HT-29 (cell line): ENCODE data around the gene ADRB1. TPM values are rescaled to one million over a fixed set of nuclear protein-coding genes. Genes with fewer than 3 reads are reported as not detected.

Experiments used
- DNase-seq: peaks from one replicate; pipeline ENCODE4 v3.0.0-alpha.2; 2015; ENCODE audit warnings: low spot score
- total RNA-seq: library from RNA; depleted of rRNA; stranded (reverse); fragments of >200 nt; shearing (Covaris generic); gene quantifications from 2 replicates; pipeline ENCODE4 v1.2.3, GENCODE V29; 2014

ADRB1 gene
- total RNA-seq, 1 experiment from 2014 or later = 1.3 TPM

GRCh38 chr10:114026189-114027040, 17.3 kb upstream of the ADRB1 start:
- DNase-seq = peak; percentile 74

GRCh38 chr10:114027041-114027394, 16.6 kb upstream of the ADRB1 start:
- DNase-seq = no peak

DNA sequence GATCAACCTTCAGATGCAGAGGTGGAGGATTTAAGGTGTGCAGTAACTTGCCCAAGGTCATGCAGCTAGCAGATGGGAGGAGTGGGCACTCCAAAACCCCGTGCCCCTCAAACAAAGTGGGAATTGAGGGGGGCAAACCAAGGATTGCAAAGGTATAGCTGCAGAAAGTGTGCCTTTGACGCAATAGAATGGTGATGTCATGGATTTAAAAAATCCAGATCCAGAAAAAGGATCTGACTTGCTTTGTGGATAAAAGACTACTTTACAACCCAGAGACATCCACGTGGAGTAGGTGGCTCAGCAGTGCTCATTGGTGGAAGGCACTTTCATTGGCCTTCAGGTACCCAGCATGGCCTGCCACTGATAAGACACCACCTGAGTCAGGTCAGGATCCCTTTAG, 15.7 kb upstream of the ADRB1 start:
- no peak for DNase-seq

DNA sequence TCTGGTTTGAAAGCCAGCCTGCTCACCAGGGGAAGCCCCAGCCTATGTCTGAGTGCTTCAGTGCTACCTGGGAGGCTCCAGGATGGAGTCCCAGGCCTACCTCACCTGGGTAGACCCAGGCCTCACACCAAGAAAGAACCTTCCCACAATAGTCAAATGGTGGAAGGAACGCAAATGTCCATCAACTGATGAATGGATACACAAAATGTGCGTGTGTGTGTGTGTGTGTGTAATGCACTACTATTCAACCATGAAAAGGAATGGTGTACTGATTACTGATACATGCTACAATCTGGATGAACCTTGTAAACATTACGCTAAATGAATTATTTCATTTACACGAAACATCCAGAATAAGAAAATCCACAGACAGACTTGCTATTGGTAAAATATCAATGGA, 15.2 kb upstream of the ADRB1 start:
- DNase-seq = no peak

GRCh38 chr10:114029655-114030054, 14.0 kb upstream of the ADRB1 start:
- DNase-seq = no peak

- DNase-seq = no peak
Measured at GRCh38 chr10:114030140-114030539, 13.5 kb upstream of the ADRB1 start.

DNA sequence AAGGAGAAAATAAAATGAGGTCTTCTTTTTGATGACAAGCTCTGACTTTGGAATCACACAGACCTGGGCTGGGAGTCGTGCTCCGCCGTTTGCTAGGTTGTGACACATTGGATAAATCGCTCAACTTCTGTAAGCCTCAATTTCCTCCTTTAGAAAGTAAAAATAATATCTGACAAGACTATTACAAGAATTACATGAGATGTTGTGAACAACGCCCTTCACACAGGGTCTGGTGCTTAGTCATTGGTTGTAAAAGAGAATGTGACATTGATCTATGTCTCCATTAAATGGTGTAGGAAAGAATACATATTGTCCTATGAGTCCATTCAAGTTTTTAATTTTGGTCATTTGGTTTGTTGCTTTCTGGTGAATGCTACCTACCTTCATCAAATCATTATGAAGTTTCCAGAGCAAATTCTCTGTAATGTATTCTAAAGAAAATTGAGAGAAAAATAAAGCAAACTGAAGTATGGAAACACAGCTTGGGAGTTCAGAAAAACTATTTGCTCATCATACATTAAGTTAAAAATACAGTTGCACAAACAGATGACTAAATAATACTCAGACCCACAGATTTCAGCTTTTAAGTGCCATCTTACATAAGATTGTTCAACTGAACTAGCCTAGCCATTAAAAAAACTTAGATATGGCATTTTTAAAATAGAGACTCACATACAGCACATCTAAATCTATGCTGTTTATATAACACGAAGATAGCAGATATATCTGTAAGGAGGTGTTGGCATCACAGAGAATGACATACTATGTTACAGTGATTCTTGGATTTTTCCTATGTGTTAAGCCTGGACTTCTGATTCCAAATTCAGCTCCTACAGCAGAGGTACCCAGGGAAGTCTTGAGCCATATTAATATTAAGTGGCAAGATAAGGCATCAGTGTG, 12.3 kb upstream of the ADRB1 start:
- no peak for DNase-seq

DNA sequence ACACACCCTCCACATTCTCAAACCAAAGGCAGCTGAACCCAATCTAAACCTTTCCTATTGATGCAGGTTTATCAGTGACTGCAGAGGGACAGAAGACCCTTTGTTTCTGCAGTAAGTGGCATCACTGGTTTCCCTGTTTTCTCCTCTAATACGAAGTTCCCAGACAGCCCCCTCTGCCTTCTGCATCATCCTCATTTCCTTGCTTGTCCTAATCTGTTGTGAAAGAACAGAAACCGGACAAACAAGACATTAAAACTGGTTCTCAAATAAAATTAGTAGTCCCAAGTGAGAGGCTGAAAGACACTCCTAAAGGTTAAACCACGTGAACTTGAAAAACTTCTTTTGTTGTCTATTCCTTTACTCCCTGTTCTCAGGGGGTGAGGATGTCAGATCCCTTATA, 10.1 kb upstream of the ADRB1 start:
- DNase-seq = no peak

DNA sequence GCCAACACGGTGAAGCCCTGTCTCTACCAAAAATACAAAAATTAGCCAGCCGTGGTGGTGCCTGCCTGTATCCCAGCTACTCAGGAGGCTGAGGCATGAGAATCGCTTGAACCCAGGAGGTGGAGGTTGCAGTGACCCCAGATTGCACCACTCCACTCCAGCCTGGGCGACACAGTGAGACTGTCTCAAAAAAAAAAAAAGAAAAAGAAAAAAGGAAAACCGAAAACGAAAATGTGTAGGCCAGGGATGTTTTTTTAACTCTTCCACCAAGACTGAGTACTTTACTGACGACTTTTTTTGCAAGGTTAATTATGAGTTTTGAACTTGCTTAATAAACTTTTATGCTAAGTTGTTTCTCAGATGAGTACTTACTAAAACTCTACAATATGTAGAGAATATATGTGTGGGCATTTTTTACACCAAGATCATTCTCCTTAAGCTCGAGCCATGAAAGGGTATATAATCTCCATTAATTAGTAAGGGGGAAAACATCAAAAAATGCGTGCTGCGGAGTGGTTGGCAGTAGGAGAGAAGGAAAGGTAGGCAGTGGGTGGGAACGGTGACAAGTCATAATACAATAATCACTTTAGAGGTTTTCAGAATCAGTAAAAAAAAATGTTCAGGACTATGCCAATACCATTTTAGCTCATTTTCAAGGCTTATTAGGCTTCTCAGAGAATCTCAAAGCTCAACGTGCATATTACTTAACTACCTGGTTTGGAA, 8.6 kb upstream of the ADRB1 start:
- DNase-seq = no peak

- no peak for DNase-seq
Measured at GRCh38 chr10:114035791-114036190, 7.9 kb upstream of the ADRB1 start.

GRCh38 chr10:114038819-114039218, 4.8 kb upstream of the ADRB1 start:
- DNase-seq = no peak

GRCh38 chr10:114041166-114041565, 2.5 kb upstream of the ADRB1 start:
- no peak for DNase-seq

DNA sequence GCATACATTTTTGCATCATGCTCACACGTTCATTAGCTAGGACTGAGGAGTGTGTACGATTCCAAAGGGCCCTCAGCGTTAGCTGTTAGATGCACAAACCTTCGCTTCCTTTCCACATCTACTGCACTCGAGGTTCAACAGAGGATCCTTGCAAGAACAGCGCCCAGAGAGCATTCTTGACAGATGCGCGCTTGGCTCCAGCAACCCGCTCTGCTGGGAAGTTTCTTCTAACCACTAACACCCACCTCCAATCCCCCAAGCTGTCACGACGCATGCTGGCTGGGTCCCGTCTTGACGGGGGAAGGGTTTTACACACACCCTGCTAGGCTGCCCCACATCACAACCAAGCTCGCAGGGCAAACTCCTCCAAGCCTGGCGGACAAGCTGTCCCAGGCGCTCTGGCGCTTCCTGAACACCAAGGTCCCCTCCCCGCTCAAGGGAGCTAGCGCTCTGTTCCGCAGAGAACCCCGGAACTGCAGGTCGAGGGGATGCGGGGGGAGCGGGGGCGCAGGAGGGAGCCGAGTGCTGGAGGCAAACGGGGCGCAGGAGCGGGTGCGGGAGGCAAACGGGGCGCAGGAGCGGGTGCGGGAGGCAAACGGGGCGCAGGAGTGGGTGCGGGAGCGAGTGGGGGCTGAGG, 653 bp upstream of the ADRB1 start:
- DNase-seq = peak; percentile 52

DNA sequence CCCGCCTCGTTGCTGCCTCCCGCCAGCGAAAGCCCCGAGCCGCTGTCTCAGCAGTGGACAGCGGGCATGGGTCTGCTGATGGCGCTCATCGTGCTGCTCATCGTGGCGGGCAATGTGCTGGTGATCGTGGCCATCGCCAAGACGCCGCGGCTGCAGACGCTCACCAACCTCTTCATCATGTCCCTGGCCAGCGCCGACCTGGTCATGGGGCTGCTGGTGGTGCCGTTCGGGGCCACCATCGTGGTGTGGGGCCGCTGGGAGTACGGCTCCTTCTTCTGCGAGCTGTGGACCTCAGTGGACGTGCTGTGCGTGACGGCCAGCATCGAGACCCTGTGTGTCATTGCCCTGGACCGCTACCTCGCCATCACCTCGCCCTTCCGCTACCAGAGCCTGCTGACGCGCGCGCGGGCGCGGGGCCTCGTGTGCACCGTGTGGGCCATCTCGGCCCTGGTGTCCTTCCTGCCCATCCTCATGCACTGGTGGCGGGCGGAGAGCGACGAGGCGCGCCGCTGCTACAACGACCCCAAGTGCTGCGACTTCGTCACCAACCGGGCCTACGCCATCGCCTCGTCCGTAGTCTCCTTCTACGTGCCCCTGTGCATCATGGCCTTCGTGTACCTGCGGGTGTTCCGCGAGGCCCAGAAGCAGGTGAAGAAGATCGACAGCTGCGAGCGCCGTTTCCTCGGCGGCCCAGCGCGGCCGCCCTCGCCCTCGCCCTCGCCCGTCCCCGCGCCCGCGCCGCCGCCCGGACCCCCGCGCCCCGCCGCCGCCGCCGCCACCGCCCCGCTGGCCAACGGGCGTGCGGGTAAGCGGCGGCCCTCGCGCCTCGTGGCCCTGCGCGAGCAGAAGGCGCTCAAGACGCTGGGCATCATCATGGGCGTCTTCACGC, 825 bp downstream of the ADRB1 start:
- no peak for DNase-seq

DNA sequence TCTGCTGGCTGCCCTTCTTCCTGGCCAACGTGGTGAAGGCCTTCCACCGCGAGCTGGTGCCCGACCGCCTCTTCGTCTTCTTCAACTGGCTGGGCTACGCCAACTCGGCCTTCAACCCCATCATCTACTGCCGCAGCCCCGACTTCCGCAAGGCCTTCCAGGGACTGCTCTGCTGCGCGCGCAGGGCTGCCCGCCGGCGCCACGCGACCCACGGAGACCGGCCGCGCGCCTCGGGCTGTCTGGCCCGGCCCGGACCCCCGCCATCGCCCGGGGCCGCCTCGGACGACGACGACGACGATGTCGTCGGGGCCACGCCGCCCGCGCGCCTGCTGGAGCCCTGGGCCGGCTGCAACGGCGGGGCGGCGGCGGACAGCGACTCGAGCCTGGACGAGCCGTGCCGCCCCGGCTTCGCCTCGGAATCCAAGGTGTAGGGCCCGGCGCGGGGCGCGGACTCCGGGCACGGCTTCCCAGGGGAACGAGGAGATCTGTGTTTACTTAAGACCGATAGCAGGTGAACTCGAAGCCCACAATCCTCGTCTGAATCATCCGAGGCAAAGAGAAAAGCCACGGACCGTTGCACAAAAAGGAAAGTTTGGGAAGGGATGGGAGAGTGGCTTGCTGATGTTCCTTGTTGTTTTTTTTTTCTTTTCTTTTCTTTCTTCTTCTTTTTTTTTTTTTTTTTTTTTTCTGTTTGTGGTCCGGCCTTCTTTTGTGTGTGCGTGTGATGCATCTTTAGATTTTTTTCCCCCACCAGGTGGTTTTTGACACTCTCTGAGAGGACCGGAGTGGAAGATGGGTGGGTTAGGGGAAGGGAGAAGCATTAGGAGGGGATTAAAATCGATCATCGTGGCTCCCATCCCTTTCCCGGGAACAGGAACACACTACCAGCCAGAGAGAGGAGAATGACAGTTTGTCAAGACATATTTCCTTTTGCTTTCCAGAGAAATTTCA, 1.7 kb downstream of the ADRB1 start:
- no peak for DNase-seq

DNA sequence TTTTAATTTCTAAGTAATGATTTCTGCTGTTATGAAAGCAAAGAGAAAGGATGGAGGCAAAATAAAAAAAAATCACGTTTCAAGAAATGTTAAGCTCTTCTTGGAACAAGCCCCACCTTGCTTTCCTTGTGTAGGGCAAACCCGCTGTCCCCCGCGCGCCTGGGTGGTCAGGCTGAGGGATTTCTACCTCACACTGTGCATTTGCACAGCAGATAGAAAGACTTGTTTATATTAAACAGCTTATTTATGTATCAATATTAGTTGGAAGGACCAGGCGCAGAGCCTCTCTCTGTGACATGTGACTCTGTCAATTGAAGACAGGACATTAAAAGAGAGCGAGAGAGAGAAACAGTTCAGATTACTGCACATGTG, 2.4 kb downstream of the ADRB1 start:
- no peak for DNase-seq

DNA sequence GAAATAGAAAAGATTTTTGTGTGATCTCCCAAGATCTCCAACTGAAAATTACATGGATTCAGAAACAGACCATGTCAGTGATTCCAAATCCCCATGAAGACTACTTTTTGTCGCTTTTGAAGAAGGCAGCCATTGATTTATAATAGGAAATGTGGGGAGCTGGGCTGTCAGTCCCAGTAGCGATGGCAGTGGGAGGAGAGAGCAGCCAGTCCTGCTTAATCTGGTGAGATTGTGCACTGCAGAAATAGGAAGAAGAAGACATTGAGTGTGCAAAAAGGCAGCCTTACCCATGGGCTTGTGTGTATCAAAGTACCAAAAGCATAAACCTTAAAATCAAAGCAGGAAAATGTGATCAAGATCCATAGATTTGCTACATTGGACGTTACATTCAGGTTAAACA, 4.8 kb downstream of the ADRB1 start:
- no peak for DNase-seq

DNA sequence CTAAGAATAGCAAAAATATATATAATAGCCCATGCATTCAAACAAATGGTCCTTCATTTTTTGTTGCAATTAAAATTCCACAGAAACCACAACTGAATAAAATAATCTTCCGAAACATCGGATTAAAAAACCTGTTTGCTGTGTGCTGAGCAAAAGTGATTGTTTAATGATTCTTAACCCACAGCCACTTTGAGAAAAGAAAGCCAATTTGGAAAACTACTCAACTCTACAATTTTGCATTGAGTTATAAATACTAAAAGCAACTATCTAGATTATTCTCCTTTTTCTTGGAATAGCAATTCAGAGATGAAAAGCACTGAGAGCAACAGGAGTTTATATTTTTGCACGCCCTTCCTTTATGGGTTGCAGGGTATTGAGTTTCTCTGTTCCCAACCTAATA, 8.0 kb downstream of the ADRB1 start:
- no peak for DNase-seq

- DNase-seq = no peak
Measured at GRCh38 chr10:114052255-114052654, 8.6 kb downstream of the ADRB1 start.

DNA sequence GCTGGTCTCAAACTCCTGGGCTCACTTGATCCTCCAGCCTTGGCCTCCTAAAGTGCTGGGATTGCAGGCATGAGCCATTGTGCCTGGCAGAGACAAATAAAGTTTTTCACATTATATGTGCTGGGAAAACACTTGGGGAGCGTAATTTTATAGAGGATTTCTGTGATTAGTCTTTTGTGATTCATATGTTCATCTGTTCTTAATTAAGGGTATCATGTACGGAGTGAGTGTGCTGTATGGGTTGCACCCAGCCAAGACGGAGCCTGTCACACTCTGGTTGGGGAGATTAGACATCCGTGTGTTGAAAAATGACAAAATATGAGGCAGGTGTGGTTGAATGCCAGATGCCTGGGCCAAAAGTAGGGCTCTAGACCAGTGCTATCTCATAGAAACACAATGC, 10.3 kb downstream of the ADRB1 start:
- DNase-seq = no peak
